Endometrial microvascular endothelial cells (primary cell): ENCODE measurements around the gene FRAT2. TPM values are rescaled to one million over a fixed set of nuclear protein-coding genes. Genes with fewer than 3 reads are reported as not detected.
"Not testable (repeated sequence)": the region's sequence is repeated elsewhere in the genome, so short reads cannot be mapped to it uniquely, and the experiment has no call there.

Experiments used
- in situ Hi-C: cut with HindIII; loops from 2 replicates; pipeline ENCODE4 v1.10.0; 2017; ENCODE audit warnings: low sequenced_read_pairs, low pct_unique_long_range_greater_than_20kb; ENCODE audit errors: inconsistent ontology term
- total RNA-seq: library from RNA; depleted of rRNA; stranded (reverse); fragments of >200 nt; gene quantifications from one replicate; pipeline ENCODE4 v1.2.3, GENCODE V29; 2015; ENCODE audit errors: inconsistent ontology term

Gene FRAT2
- total RNA-seq, 1 donor from 2014 or later: 8.3 TPM

- in situ Hi-C loops: no loop called here
Measured at GRCh38 chr10:97358781-97359180, 24.3 kb upstream of the FRAT2 start.

DNA sequence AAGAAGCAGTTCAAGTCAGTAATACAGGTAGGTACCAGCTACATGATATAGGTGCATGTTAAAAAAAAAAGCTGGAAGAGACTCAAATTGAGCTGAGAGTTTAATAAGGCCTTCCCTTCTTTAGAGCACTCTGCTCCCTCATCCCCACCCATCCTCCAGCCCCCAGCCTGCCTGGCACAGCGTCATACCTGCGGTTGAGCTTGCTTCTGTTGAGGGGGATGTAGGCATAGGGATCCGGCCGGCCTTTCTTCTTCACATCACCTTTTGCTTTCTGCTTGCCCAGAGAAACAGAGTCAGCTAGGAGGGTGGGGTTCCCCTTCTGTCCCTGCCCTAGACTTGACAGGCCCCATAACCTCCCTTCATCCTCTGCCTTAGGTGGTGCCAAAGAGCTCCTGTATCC lies 23.8 kb upstream of the FRAT2 start:
- in situ Hi-C loops: no loop called here

DNA sequence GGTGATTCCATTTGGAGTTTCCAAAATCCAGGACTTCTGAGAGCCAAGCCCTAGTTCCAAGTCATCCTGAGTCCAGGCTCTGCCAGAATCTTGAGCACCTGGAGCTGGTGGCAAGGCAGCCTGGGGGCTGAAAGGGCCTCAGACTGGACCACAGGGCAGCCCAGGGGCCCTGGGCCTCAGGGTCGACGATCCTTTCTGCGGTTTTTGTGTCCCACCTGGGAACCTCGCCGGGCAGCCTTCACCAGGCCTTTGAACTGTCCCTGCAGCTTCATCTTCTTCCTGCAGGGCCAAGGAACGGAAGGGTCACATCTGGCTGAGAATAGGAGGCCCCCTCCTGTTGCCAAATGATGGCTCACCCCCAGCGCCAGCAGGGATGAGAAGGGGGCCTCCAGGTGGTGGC lies 22.4 kb upstream of the FRAT2 start:
- in situ Hi-C loops: no loop called here

DNA sequence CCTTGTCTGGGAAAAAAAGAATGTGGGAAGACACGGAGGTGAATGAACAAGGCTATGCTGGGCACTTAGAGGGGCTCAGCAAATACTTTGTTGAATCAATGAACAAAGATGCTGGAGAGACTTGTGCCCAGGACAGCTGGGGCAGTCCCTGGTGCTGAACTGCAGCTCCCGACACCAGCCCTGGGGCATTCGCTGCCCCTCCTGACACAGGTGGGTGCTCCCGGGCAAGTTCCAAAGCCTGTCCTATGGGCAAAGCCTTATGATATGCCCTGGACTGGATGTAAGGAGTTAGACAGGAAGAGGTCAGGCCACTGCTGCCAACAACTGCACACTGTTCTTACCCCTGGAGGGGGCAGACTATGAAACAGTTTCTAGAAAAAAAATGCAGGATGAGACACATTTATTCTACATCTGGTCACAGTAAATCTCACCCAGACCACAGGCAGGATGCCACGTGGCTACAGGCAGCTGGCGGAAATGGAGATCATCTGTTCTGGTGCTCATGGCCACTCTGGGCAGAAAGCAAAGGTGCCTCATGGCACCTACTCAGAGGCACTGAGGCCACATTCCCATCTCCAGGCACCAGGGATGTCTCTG lies 21.9 kb upstream of the FRAT2 start:
- in situ Hi-C loops: no loop called here

- in situ Hi-C loops: no loop called here
Measured at GRCh38 chr10:97355571-97355975, 21.0 kb upstream of the FRAT2 start.

DNA sequence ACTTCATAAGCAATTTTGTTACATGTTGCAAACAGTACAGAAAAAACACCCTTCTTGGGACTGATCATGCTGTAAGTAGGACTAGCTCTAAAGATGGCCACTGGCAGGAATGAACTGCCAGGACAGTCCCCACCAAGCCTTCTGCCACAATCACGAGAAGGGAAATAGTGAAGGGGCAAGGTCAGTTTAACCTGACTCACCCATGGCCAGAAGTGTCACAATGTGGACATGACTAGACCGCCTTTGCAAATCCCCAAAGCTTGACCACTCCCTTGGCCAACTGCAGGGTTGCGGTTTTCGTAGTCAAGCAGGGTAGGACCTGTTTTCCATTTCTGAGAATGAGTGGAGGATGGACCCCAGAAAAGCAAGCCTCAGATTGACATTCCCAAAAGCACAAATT lies 19.4 kb upstream of the FRAT2 start:
- in situ Hi-C loops: no loop called here

GRCh38 chr10:97349752-97350513 lies 15.4 kb upstream of the FRAT2 start:
- in situ Hi-C loops: no loop called here

DNA sequence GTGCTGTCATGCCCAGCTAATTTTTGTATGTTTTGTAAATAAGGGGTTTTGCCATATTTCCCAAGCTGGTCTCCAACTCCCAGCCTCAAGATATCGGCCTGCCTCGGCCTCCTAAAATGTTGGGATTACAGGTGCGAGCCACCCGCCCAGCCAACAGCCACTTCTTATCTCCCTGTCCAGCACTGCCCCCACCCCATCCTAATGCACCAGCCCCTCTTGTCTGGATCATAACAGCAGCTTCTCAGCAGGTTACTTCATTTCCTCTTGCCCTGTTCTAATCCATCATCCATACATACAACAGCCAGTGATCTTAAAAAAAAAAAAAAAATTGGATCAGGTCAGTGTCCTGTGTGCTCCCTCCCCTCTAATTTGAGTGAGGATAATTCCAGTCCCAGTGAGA lies 12.8 kb upstream of the FRAT2 start:
- in situ Hi-C loops: no loop called here

DNA sequence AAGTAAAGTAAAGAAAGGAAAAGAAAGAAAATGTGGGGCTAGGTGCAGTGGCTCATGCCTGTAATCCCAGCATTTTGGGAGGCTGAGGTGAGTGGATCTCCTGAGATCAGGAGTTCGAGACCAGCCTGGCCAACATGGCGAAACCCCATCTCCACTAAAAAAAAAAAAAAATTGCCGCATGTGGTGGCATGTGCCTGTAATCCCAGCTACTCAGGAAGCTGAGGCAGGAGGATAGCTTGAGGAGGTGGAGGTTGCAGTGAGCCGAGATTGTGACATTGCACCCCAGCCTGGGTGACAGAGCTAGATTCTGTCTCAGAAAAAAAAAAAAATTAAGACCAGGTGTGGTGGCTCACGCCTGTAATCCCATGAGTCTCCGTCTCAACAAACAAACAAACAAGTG lies 9.1 kb upstream of the FRAT2 start:
- in situ Hi-C loops: not testable (repeated sequence)

DNA sequence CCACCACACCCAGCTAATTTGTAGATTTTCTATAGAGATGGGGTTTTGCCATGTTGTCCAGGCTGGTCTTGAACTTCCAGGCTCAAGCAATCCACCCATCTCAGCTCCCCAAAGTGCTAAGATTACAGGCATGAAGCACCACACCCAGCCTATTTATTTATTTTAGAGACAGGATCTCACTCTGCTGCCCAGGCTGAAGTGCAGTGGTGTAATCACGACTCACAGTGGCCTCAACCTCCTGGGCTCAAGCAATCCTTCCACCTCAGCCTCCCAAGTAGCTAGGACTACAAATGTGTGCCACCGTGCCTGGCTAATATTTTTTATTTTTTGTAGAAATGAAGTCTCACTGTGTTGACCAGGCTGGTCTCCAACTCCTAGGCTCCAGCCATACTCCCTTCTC lies 6.9 kb upstream of the FRAT2 start:
- in situ Hi-C loops: no loop called here

DNA sequence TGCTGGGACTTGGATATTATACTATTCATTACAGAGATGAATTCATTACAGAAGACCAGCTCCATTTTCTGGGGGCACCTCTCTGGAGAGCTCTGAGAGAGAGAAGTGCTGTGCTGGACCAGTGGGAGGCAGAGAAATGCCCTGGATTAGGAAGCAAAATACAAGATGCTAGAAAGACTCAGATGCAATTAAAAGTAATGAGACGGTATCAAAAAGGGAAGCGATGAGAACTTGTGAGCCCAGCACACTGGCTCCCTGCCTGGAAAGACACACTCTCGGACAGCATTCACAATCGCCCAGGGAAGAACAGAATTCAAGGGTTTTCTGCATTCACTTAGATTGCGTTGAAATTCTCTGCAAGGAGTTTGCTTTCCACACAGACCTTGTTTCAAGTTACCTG lies 3.5 kb upstream of the FRAT2 start:
- in situ Hi-C loops: no loop called here

GRCh38 chr10:97336942-97337831 lies 2.7 kb upstream of the FRAT2 start:
- in situ Hi-C loops: no loop called here

DNA sequence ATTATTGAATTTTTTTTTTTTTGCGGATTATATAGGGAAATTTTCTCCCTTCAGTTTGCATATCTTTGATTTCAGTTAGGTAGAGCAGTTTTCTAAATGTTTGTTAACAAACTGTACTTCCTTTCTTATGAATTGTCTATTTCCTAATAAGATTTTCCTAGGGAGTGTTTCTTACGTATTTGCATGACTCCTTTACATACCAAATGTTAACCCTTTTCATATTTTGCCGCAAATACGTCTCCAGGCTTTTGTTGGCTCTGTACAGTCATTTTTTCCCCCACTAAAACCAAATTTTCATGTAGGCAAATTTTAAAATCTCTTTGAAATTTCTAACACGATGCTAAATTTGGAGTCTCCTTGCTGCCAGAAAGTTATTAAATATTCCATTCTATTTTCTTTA lies 1.9 kb upstream of the FRAT2 start:
- in situ Hi-C loops: no loop called here

DNA sequence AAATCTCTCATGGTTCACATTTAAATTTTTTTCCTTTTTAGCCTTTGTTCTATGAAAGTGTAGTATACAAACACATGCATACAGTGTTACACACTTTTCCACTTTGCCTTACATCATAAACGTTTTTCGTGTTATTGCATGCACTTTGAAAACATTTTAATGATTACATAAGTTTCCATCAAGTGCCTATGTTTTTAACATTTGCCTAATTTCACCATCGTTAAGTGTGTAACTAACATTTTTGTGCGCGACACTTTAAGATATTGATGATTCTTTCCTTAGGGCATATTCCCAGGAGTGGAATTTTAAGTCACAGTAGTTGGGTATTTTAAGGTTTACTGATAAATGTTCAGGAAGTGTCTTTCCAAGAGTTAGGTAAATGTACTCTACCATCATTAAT lies 1.5 kb upstream of the FRAT2 start:
- in situ Hi-C loops: no loop called here

DNA sequence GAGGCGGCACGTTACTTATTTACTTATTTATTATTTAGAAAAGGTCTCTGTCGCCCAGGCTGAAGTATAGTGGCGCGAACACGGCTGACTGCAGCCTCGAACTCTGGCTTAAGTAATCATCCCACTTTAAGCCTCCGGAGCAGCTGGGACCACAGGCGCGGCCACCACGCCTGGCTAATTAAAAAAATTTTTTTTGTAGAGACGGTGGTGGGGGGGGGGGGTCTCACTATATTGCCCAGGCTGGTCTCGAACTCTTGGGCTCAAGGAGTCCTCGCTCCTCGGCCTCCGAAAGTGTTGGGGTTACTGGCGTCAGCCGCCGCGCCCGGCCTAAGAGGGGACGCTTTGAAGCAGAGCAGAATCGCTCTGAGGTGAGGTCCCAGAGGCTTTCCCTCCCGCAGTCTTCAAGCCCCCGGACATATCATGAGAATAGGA lies 675 bp upstream of the FRAT2 start:
- in situ Hi-C loops: no loop called here

DNA sequence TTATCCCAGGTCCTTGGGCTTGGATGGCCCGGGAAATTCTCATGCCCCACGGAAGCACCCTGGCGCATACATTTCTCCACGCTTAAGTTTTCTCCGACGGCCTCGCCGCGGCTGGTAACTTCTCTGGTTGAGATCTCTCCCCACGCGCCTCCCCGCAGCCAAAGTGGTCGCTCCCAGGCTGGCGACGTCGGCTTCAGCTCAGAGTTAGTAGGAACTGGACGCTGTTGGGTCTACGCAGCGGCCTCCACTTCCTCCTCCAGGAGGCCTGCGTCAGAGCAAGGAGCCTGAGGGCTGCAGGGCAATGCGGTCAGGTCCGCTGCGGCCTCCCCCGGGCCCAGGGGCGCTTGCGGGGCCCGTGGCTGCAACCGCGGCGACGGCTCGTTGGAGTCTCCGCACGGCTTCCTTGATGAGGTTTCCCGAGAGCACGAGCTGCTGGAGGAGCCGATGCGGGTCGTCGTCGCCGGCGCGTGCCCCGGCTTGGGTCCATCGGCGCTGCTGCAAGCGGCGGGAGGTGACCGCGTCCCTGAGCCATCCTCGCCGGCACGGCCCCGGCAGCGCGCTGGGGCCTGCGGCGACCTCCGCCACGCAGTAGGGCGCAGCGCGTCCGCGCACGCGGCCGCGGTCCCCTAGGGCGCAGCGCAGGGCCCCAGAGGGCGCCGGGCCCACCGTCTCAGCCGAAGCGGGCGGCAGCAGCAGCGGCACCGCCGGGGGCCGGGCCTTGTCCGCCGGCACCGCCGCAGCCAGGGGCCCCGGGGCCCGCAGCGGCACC lies 744 bp downstream of the FRAT2 start:
- in situ Hi-C loops: no loop called here

DNA sequence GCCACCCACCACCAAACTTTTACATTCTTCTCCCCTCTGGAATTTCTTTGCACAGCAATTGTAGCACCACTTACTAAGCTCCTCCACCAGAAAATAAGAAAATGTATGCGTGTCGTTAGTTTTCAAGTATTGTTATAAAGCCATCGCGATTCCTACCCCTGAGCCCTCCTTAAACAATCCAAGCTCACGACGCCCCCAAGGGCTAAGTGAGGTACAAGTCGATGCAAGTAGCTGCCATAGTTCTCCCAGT lies 1.3 kb downstream of the FRAT2 start:
- in situ Hi-C loops: no loop called here

DNA sequence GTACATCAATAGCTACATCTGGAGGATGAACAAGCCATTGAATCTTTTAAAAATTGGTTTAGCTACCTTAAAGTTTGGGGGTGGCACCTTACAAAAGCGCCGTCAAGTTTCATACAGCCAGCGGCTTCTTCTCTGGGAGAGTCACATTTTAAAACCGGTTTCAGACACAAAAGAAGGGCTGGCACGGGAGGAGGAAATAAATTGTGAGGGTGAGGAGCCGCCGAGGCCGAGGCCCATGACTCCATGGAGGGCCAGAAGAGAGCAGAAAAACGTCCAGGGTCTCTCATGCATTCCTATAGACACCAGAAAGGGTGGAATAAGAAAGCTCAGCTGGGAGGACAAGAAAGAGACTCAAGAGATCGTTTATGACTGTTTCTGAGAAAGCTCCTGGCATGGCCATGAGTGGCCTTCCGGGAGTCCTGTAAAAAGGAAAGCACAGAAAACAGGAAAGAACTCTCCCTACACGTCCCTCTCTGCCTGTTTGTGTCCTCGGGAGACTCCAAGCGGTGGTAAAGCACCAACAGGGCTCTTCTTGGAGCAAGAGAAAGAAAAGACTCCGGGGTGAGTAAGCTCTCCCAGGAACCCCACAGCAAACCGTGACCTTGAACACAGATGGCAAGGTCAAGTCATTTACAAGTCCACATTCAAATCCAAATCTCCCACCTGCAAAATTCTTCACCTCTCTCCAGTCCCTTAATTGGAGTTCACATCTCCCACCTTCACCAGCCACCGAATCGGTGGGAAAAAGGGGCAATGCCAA lies 1.8 kb downstream of the FRAT2 start:
- in situ Hi-C loops: no loop called here
